HEK293 (cell line): ENCODE data around the gene LPXN.

Source experiments
- CTCF ChIA-PET: fragments of 350-600 bp; formaldehyde crosslinking; extraction: SDS; loops from one replicate; lab custom pipeline; 2021; ENCODE audit warnings: antibody characterized with exemption; lab: Yijun Ruan, JAX
- POLR2A ChIA-PET: fragments of 300-600 bp; formaldehyde crosslinking; extraction: SDS; loops from one replicate; lab custom pipeline; 2020; ENCODE audit warnings: antibody characterized with exemption, inconsistent platforms; lab: Yijun Ruan, JAX
- H3K27ac ChIP-seq: fragments of 200-500 bp; sonication (Bioruptor generic); 2 replicates; pipeline ENCODE4 v1.5.1; 2014; ENCODE audit warnings: low read depth, low read length, control low read depth, inconsistent platforms; ENCODE audit errors: extremely low read depth
- H3K36me3 ChIP-seq, 2 experiments: fragments of 200-500 bp in 1 of 2; sonication (Bioruptor generic) in 1 of 2; 1 replicate in 1 of 2; 2 replicates in 1 of 2; pipeline ENCODE4 v1.5.1; 2014 to 2017; ENCODE audit warnings: inconsistent platforms in 2 of 2, low read length in 2 of 2; ENCODE audit not compliant: control insufficient read depth in 2 of 2, insufficient read depth in 1 of 2
- H3K4me1 ChIP-seq: fragments of 200-500 bp; sonication (Bioruptor generic); 2 replicates; pipeline ENCODE4 v1.5.1; 2014; ENCODE audit warnings: mild to moderate bottlenecking, low read length, inconsistent platforms; ENCODE audit not compliant: control insufficient read depth, insufficient read depth
- H3K4me3 ChIP-seq: 2 replicates; pipeline ENCODE4 v1.5.1; 2011; ENCODE audit warnings: low read depth, mild to moderate bottlenecking, control low read depth, low read length, moderate library complexity
- H3K9me3 ChIP-seq: fragments of 200-500 bp; sonication (Bioruptor generic); 2 replicates; pipeline ENCODE4 v1.5.1; 2014; ENCODE audit warnings: low read depth, low read length, inconsistent platforms; ENCODE audit not compliant: control insufficient read depth, insufficient read depth
- MYNN ChIP-seq: fragments of 450-650 bp; formaldehyde crosslinking; IDR thresholded peaks from 2 replicates; pipeline ENCODE4 v1.5.1; 2016; ENCODE audit warnings: missing biosample characterization, missing genetic modification characterization, borderline replicate concordance
- PRDM4 ChIP-seq: fragments of 450-650 bp; formaldehyde crosslinking; IDR thresholded peaks from 2 replicates; pipeline ENCODE4 v1.5.1; 2017; ENCODE audit warnings: missing biosample characterization, missing genetic modification characterization
- ZBTB26 ChIP-seq: fragments of 450-650 bp; formaldehyde crosslinking; optimal IDR thresholded peaks from 2 replicates; pipeline ENCODE3; 2016; ENCODE audit warnings: missing biosample characterization, mild to moderate bottlenecking, missing genetic modification characterization
- ZNF146 ChIP-seq: fragments of 450-650 bp; formaldehyde crosslinking; IDR thresholded peaks from 2 replicates; pipeline ENCODE4 v1.5.1; 2016; ENCODE audit warnings: missing biosample characterization, missing genetic modification characterization
- ZNF449 ChIP-seq: fragments of 450-650 bp; formaldehyde crosslinking; IDR thresholded peaks from 2 replicates; pipeline ENCODE4 v1.5.1; 2017; ENCODE audit warnings: missing biosample characterization, mild to moderate bottlenecking, missing genetic modification characterization, moderate library complexity
- ZNF514 ChIP-seq: fragments of 450-650 bp; formaldehyde crosslinking; IDR thresholded peaks from 2 replicates; pipeline ENCODE4 v1.5.1; 2016; ENCODE audit warnings: missing biosample characterization, missing genetic modification characterization
- ZNF521 ChIP-seq: fragments of 450-650 bp; formaldehyde crosslinking; IDR thresholded peaks from 2 replicates; pipeline ENCODE4 v1.5.1; 2017; ENCODE audit warnings: missing biosample characterization, mild to moderate bottlenecking, missing genetic modification characterization
- ZNF645 ChIP-seq: fragments of 450-650 bp; formaldehyde crosslinking; IDR thresholded peaks from 2 replicates; pipeline ENCODE4; 2016; ENCODE audit warnings: missing biosample characterization, missing genetic modification characterization
- ZNF670 ChIP-seq: fragments of 450-650 bp; formaldehyde crosslinking; IDR thresholded peaks from 2 replicates; pipeline ENCODE4 v1.5.1; 2016; ENCODE audit warnings: missing biosample characterization, missing genetic modification characterization, low read depth
- ZNF707 ChIP-seq: fragments of 450-650 bp; formaldehyde crosslinking; IDR thresholded peaks from 2 replicates; pipeline ENCODE4 v1.5.1; 2016; ENCODE audit warnings: missing biosample characterization, missing genetic modification characterization
- ZNF747 ChIP-seq: fragments of 450-650 bp; formaldehyde crosslinking; IDR thresholded peaks from 2 replicates; pipeline ENCODE4 v1.5.1; 2016; ENCODE audit warnings: missing biosample characterization, missing genetic modification characterization
- ZNF792 ChIP-seq: fragments of 450-650 bp; formaldehyde crosslinking; IDR thresholded peaks from 2 replicates; pipeline ENCODE4 v1.5.1; 2016; ENCODE audit warnings: missing biosample characterization, missing genetic modification characterization
- ZNF830 ChIP-seq: fragments of 450-650 bp; IDR thresholded peaks from 2 replicates; pipeline ENCODE4 v1.5.0; 2018; ENCODE audit warnings: missing biosample characterization, missing genetic modification characterization, low read depth, mild to moderate bottlenecking, moderate library complexity

The LPXN gene

GRCh38 chr11:58498464-58498863 is 77.2 kb downstream of the LPXN start:
- H3K4me3 ChIP-seq = no peak overlapping the region
- CTCF ChIA-PET = interaction anchor here (0.7 to 1.6 kb wide), 2 partner anchors 25 to 27 kb away, joined by 3 to 5 read pairs; no protein-coding TSS in a partner anchor
- H3K36me3 ChIP-seq = no peaks in the 10 kb centered on the region
- H3K9me3 ChIP-seq = no peaks in the 10 kb centered on the region
- no peaks in the 10 kb centered on the region for H3K4me1 ChIP-seq
- H3K27ac ChIP-seq = no peak overlapping the region
- TF ChIP-seq PRDM4 (tag by site-specific recombination) (no peak), ZNF449 (tag by site-specific recombination) (no peak)
- TF ChIP-seq, all 188 proteins: peak for 0
- POLR2A ChIA-PET = no interaction called here

GRCh38 chr11:58497951-58498350 is 77.7 kb downstream of the LPXN start:
- H3K27ac ChIP-seq = no peak overlapping the region
- no peak for TF ChIP-seq ZNF645 (tag by site-specific recombination)
- TF ChIP-seq ZNF707 (tag by site-specific recombination) = no peak
- TF ChIP-seq MYNN (tag by site-specific recombination) = no peak
- no peak for TF ChIP-seq ZNF670 (tag by site-specific recombination)
- no peak for TF ChIP-seq ZNF747 (tag by site-specific recombination)
- TF ChIP-seq ZBTB26 = no peak
- ChIA-PET POLR2A (no interaction called here), CTCF (no interaction called here)
- H3K4me3 ChIP-seq = no peak overlapping the region
- no peaks in the 10 kb centered on the region for H3K9me3 ChIP-seq
- H3K4me1 ChIP-seq = no peaks in the 10 kb centered on the region
- no peaks in the 10 kb centered on the region for H3K36me3 ChIP-seq

- no peak for TF ChIP-seq ZNF521
- TF ChIP-seq ZNF792 (tag by site-specific recombination) = no peak
- no peak for TF ChIP-seq ZNF830 (tag by site-specific recombination)
- TF ChIP-seq ZNF146 (tag by site-specific recombination) = no peak
- no peak for TF ChIP-seq ZNF514 (tag by site-specific recombination)
- TF ChIP-seq, all 188 proteins: peak for 0
- POLR2A ChIA-PET = no interaction called here
- Histone ChIP-seq H3K36me3 (no peaks in the 10 kb centered on the region), H3K4me1 (no peaks in the 10 kb centered on the region), H3K4me3 (no peak overlapping the region), H3K9me3 (no peaks in the 10 kb centered on the region), H3K27ac (no peak overlapping the region)
- CTCF ChIA-PET = interaction anchor here (0.5 to 1.3 kb wide), 5 partner anchors 28 to 664 kb away, joined by 3 to 4 read pairs (median 3); no protein-coding TSS in a partner anchor
These were observed 79.8 kb downstream of the LPXN start for GRCh38 chr11:58495906-58496305.
